GM19397 (cell line): ENCODE data around the gene SYNJ2.

Experiments used
- ATAC-seq: cut with Tn5 transposase; IDR thresholded peaks from one replicate; pipeline ENCODE4 v1.9.1; 2021; ENCODE audit warnings: mild to moderate bottlenecking, moderate library complexity; ENCODE audit not compliant: unreplicated experiment

SYNJ2 gene

GRCh38 chr6:158024566-158025297, 43.1 kb downstream of the SYNJ2 start:
- no peak for ATAC-seq

- ATAC-seq, result peak; percentile 74
Measured at GRCh38 chr6:158026054-158026900, 44.6 kb downstream of the SYNJ2 start.

DNA sequence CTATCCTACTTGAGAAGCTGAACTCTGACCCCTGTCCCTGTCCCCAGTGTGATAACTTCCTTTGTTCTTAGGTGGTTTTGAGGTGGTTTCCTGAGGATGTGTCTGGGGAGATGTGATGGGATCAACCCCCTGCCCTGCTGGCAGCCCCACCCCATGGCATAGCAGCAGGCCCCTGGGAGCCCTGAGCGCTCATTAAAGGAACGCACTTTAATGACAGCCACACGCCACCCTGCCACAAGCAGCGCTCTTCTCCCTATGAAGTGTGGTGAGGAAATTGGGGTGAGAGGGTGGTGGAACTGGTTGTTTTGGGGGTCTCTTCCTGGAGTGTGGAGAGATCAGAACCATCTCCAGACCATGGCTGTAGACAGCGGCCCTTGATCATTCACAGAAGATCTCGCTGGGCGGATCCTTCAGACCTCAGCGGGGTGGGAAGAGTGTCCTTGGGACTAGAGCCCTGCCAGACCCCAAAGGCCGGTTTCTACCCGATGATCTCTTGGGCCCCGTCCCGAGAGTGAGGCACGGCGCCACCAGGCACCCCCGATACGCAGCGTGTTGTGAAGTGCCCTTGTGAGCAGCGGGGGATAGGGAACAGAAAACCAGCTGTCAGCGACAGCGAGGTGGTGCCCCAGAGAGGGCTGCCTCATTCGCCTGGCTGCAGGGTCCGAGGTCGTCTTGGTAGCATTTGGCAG, 45.4 kb downstream of the SYNJ2 start:
- no peak for ATAC-seq

GRCh38 chr6:158027590-158028285, 46.1 kb downstream of the SYNJ2 start:
- no peak for ATAC-seq

DNA sequence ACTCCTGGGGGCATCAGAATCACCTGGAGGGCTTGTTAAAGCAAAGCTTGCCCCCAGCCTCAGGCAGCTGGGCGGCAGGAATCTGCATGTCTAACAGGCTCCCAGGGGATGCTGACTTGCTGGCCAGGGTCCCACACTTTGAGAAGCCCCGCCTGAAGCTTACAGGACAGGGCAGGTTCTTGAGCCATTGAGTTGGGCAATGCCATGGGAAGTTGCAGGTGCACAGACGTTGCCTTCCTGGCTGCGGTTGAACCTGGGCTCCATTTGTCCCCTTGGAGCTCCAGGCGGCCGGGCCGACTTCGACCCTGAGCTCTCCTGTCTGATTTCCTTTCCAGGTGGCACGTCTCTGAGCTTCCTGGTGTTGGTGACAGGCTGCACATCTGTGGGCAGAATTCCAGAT, 46.8 kb downstream of the SYNJ2 start:
- no peak for ATAC-seq

- ATAC-seq, result no peak
Measured at GRCh38 chr6:158028876-158029275, 47.2 kb downstream of the SYNJ2 start.

- no peak for ATAC-seq
Measured at GRCh38 chr6:158029668-158030230, 48.1 kb downstream of the SYNJ2 start.

DNA sequence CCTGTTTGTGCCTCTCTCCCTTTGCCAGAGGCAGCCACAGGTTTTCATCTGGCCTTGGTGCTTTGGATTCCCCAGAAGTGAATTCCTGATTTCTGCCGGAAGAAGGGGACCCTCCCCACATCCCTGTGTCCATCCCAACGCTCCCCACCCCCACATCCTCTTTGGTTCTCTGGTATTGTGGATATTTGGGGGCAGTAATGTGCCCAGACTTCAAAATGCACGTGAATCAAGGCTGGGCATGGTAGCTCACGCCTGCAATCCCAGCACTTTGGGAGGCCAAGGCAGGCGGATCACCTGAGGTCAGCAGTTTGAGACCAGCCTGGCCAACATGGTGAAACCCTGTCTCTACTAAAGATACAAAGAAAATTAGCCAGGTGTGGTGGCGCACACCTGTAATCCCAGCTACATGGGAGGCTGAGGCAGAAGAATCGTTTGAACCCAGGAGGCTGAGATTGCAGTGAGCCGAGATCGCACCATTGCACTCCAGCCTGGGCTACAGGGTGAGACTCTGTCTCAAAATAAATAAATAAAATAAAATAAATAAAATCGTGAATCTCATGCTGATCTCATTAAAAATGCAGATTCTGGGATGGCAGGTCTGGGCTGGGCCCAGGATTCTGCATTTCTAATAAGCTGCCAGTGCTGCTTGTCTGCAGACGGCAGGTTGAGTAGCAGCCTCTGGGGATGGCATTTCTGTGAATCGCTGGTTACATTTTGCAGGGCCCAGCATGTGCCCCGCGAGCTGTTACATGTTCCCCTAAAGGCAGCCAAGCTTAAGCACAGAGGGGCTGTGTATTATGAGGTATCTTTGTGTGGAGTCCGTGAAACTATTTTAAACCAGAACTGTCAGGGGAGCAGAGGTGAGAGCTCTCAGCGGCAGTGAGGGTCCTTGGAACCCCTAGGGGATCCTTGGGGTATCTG, 49.0 kb downstream of the SYNJ2 start:
- ATAC-seq, result no peak

DNA sequence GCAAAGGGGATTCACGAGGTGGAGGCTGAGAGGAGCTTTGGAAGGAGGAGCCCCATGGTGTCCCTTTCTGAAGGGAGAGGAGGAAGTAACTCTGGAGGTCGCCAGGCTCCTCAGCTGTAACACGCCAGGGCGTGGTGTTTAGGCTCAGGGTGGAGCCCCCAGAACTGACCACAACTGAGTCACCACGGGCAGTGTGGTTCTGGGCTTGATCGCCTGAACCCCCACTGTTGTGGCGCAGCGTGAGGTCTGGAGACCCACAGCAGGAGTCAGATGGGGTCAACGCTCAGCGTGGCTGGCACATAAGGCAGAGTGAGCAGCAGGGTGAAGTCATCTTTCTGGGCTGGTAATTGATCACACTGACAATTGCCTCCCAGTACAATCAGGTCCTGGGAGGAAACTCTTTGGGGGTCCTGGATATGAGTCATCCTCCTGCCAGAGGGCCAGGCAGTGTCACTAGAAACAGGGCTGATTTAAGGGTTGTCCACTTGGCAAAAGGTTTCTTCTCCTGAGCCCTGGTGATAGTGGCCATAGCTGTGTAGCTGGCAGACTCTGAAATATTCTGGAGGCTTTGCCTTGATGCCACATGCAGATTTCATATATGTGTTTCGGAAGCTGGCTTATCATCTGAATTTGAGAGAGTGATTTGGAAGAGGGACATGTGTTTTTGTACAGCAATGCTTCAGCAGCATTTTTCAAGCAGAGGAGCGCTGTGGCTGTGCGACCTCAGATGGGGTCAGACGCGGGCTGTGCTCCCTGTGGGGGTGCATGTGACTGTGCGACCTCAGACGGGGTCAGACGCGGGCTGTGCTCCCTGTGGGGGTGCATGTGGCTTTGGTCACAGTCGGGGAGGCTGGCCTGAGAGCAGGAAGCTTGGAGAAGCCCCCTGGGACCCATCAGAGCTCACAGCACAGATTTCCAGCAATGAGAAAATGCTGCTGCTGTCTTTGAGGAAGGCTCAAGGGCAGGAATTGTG, 50.0 kb downstream of the SYNJ2 start:
- peak; percentile 50 for ATAC-seq

- ATAC-seq, result no peak
Measured at GRCh38 chr6:158032354-158032733, 50.7 kb downstream of the SYNJ2 start.

DNA sequence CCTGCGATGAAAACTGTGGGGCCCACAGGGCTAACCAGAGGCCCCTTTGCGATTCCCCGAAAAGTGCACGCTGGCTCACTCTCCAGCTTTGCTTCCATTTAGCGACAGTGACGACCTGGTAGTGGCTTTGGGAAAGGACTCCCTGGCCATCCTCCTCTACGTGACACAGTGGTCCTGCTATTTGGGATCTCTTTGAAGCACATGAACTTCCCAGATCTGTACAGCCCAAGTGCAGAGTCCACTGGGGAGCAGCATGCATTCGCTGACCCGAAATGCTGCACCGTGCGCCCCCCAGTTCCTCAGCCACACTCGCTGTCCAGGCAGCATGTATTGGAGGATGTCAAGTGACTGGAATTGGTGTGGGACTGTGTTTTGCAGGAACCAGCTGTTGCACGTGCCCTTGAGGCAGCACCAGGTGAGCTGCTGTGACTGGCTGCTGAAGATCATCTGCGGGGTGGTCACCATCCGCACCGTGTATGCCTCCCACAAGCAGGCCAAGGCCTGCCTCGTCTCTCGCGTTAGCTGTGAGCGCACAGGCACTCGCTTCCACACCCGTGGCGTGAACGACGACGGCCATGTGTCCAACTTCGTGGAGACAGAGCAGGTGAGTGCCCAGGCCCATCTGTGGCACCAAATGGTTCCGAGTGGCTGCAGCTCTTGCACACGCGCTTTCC, 51.6 kb downstream of the SYNJ2 start:
- no peak for ATAC-seq

DNA sequence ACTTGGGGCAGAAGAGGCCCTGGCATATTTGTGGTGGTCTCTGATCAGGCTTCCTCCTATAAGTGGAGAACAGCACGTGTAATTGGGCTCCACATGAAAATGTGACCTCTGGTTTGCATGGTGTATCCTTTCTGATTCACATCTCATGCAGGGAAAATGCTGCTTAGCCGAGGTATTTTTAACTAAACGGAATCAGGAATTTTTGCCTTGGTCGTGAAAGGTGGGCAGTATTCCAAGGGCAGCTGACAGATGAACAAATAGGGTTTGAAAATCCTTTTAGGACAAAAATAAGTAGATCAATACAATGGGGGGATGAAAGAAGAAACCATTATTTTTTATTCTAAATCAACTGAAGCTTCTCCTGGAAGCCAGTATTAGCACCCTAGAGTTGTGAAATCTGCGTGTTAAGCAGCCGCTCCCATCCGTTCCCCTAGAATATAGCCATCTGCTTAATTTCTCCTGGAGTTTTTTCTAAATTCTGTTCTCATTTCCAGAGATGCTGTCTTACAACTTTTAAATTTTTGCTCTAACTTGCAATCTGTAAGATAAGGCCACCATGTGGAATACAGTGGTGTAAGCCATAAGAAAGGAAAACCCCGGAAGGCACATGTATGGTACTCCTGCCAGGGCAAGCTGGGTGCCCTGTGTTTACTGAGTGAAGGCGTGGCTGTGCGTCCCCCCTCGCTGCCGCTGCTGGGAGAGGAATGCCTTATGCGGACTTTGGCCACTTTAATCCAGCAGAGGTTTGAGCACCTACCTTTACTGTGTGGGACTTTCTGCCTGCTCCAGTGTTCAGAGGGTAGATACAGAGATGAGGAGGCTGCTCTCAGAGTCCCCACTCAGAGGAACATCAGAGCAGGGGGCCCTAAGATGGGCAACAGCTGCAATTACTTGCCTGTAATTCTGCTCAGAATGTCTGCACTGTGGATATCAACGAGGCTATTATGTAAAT, 52.4 kb downstream of the SYNJ2 start:
- no peak for ATAC-seq

DNA sequence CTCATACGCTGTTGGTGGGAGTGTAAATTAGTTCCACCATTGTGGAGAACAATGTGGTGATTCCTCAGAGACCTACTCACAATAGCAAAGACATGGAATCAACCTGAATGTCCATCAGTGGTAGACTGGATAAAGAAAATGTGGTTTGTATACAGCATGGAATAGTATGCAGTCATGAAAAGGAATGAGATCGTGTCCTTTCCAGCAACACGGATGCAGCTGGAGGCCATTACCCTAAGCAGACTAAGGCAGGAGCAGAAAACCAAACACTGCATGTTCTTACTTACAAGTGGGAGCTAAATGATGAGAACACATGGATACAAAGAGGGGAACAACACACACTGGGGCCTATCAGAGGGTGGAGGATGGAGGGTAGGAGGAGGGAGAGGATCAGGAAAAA, 54.6 kb downstream of the SYNJ2 start:
- no peak for ATAC-seq

DNA sequence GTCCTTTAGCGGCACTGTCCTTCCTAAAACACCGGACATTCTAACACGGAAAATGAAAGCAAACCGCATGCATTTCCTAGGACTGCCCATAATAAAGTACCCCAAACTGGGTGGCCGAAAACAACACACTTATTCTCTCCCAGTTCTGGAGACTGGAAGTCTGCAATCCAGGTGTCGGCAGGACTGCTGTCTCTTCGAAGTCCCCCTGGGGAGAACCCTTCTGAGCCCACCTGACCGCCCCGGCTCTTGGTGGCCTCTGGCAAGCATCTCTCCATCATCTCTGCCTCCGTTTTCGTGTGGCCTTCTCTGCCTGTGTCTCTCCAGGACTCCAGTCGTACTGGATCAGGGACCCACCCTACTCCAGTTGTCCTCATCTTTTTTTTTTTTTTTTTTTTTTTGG, 55.4 kb downstream of the SYNJ2 start:
- no peak for ATAC-seq

- no peak for ATAC-seq
Measured at GRCh38 chr6:158037771-158038170, 56.1 kb downstream of the SYNJ2 start.

DNA sequence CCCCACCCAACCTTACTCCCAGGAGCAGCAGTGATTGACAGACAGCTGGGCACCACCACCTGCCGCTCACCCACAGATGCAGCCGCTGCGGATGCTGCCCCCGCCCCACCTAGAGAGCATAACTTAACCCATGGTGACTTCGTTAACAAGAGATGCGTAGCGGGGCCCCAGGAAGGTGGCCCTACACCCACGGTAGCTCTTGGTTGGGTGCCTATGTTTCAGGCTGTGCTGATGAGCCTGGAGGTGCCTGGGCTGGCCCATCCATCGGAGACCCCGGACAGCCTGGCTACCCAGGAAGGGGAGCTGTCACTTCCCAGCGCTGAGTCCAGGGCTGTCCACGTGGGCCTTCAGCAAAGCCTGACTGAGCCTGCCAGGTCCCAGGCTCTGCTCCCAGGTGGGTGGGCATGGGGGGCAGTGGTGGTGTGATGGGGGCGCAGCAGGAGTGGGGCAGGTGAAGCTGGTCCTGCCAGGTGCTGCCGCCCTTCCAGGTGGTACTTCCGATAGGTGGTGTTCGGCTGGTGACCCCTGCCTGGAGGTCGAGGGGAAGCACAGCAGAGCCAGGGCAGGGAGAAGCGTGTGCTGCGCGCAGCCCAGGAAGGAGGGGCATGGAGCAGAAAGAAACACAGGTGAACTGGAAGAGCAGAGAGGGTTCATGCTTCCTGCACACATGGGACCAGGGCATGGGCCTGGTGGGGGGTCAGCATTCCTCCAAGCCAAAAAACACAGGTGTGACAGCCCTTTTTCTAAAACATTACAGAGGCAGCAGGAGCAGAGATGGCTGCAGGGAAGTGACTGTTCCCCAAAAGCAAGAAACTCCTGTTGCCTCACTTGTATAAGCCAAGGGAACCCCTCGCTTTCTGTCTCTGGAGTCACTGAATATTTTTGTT, 56.9 kb downstream of the SYNJ2 start:
- no peak for ATAC-seq
